ENCODE measurements around the gene PPCS.

DNA sequence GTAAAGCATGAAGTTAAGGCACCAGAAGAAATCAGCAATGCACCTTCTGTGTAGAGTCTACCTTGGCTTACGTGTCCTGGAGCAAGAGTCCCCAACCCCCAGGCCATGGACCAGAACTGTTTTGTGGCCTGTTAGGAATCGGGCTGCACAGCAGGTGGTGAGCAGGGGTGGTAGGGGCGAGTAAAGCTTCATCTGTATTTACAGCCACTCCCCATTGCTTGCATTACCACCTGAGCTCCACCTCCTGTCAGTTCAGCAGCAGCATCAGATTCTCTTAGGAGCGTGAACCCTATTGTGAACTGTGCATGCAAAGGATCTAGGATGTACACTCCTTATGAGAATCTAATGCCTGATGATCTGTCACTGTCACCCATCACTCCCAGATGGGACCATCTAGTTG lies 22.0 kb upstream of the PPCS start:
- TF ChIP-seq POLR2A (IDR thresholded peaks at IDR 0.05) = no peak
- TF ChIP-seq, protein P1, sequence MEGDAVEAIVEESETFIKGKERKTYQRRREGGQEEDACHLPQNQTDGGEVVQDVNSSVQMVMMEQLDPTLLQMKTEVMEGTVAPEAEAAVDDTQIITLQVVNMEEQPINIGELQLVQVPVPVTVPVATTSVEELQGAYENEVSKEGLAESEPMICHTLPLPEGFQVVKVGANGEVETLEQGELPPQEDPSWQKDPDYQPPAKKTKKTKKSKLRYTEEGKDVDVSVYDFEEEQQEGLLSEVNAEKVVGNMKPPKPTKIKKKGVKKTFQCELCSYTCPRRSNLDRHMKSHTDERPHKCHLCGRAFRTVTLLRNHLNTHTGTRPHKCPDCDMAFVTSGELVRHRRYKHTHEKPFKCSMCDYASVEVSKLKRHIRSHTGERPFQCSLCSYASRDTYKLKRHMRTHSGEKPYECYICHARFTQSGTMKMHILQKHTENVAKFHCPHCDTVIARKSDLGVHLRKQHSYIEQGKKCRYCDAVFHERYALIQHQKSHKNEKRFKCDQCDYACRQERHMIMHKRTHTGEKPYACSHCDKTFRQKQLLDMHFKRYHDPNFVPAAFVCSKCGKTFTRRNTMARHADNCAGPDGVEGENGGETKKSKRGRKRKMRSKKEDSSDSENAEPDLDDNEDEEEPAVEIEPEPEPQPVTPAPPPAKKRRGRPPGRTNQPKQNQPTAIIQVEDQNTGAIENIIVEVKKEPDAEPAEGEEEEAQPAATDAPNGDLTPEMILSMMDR (IDR thresholded peaks at IDR 0.05) = no peak
- TF ChIP-seq EP300 (IDR thresholded peaks at IDR 0.05) = no peak

Data from ovary (tissue), 3 donors.